ENCODE data around the gene STX8. TPM values are rescaled to one million over a fixed set of nuclear protein-coding genes. Genes with fewer than 3 reads are reported as not detected.
"Not testable (repeated sequence)": the region's sequence is repeated elsewhere in the genome, so short reads cannot be mapped to it uniquely, and the experiment has no call there.

The STX8 gene
- total RNA-seq, 4 donors from 2014 or later, result 22.0 to 67.3 (median 46.5) TPM

DNA sequence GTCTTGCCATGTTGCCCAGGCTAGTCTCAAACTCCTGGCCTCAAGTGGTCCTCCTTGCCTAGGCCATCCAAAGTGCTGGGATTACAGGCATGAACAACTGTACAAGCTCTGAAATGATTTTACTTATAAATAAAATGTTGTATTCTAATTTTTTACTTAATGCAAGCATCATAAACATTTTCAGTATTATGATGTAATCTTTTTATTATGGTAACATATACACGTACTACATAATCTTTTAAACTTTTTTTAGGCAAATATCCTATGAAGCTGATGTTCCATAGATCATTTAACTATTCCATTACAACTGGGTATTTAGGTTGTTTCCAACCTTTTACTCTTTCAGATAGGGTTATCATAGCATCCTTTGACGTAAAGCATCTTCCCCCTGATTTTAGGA is 35.9 kb upstream of the STX8 start:
- Histone ChIP-seq H3K27ac (no peak overlapping the region), H3K27me3 (no peaks in the 10 kb centered on the region), H3K4me1 (no peaks in the 10 kb centered on the region), H3K9me3 (no peaks in the 10 kb centered on the region), H3K36me3 (no peaks in the 10 kb centered on the region), H3K4me3 (no peak overlapping the region)
- intact Hi-C loops (cut with DNase I; ENCODE audit: low total_unique reads), result no loop called here
- TF ChIP-seq, protein P1, sequence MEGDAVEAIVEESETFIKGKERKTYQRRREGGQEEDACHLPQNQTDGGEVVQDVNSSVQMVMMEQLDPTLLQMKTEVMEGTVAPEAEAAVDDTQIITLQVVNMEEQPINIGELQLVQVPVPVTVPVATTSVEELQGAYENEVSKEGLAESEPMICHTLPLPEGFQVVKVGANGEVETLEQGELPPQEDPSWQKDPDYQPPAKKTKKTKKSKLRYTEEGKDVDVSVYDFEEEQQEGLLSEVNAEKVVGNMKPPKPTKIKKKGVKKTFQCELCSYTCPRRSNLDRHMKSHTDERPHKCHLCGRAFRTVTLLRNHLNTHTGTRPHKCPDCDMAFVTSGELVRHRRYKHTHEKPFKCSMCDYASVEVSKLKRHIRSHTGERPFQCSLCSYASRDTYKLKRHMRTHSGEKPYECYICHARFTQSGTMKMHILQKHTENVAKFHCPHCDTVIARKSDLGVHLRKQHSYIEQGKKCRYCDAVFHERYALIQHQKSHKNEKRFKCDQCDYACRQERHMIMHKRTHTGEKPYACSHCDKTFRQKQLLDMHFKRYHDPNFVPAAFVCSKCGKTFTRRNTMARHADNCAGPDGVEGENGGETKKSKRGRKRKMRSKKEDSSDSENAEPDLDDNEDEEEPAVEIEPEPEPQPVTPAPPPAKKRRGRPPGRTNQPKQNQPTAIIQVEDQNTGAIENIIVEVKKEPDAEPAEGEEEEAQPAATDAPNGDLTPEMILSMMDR (IDR thresholded peaks at IDR 0.05), result no peak
- no peak for TF ChIP-seq POLR2A (IDR thresholded peaks at IDR 0.05)
- DNase-seq, result no peak

DNA sequence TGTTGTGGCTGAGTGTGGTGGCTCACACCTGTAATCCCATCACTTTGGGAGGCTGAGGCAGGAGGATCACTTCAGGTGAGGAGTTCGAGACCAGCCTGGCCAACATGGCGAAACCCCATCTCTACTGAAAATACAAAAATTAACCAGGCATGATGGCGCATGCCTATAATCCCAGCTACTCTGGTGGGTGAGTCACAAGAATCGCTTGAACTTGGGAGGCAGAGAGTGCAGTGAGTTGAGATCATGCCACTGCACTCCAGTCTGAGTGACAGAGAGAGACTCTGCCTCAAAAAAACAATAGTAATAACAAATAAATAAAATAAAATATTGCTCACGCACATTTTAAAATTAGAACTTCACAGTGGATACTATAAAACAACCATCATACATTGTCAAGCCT is 31.4 kb upstream of the STX8 start:
- H3K9me3 ChIP-seq; H3K4me1 ChIP-seq; DNase-seq; H3K27ac ChIP-seq; H3K27me3 ChIP-seq; H3K4me3 ChIP-seq; intact Hi-C loops (cut with DNase I; ENCODE audit: low total_unique reads); H3K36me3 ChIP-seq: not testable (repeated sequence)

- Histone ChIP-seq H3K27me3 (no peaks in the 10 kb centered on the region), H3K4me3 (no peak overlapping the region), H3K4me1 (no peaks in the 10 kb centered on the region), H3K9me3 (no peaks in the 10 kb centered on the region), H3K27ac (no peak overlapping the region), H3K36me3 (no peaks in the 10 kb centered on the region)
- TF ChIP-seq, protein P1 (IDR thresholded peaks at IDR 0.05), result no peak
- TF ChIP-seq POLR2A (IDR thresholded peaks at IDR 0.05), result no peak
- no peak for DNase-seq
- intact Hi-C loops (cut with DNase I; ENCODE audit: low total_unique reads), result no loop called here
These were observed 30.8 kb upstream of the STX8 start for GRCh38 chr17:9606453-9606852.

- H3K36me3 ChIP-seq; H3K4me3 ChIP-seq; H3K4me1 ChIP-seq; H3K9me3 ChIP-seq; intact Hi-C loops (cut with DNase I; ENCODE audit: low total_unique reads); H3K27me3 ChIP-seq; H3K27ac ChIP-seq; DNase-seq: not testable (repeated sequence)
These were observed 29.0 kb upstream of the STX8 start for GRCh38 chr17:9604583-9604982.

DNA sequence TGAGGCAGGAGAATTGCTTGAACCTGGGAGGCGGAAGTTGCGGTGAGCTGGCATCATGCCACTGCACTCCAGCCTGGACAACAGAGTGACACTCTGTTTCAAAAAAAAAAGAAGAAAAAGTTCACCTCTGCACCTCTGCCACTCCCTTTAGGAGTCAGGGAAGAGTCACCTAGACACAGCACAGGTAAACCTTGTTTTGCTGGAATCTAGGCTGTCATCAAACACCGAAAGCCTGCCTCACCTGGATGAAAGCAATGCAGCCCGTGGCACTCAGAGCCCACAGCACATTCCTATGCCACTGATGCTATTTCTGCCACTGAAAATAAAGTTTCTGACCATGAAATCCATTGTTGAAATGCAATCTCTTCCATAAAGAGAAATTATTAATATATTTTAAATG is 23.0 kb upstream of the STX8 start:
- no peak overlapping the region for H3K4me3 ChIP-seq
- no peaks in the 10 kb centered on the region for H3K4me1 ChIP-seq
- TF ChIP-seq POLR2A (IDR thresholded peaks at IDR 0.05), result no peak
- TF ChIP-seq, protein P1 (IDR thresholded peaks at IDR 0.05), result no peak
- H3K27ac ChIP-seq, result no peak overlapping the region
- no peaks in the 10 kb centered on the region for H3K27me3 ChIP-seq
- no peaks in the 10 kb centered on the region for H3K36me3 ChIP-seq
- no peak for DNase-seq
- no peaks in the 10 kb centered on the region for H3K9me3 ChIP-seq
- intact Hi-C loops (cut with DNase I; ENCODE audit: low total_unique reads), result no loop called here

DNA sequence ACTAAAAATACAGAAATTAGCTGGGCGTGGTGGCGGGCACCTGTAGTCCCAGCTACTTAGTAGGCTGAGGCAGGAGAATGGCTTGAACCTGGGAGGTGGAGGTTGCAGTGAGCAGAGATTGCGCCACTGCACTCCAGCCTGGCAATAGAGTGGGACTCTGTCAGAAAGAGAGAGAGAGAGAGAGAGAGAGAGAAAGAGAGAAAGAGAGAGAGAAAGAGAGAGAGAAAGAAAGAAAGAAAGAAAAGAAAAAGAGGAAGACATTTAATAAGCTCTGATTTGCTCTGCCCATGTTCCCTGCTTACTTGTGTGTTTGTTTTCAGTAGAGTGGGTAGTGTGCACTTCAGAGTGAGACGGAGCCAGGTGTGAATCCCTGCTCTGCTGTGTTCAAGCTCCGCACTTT is 22.0 kb upstream of the STX8 start:
- DNase-seq, H3K4me3 ChIP-seq: not testable (repeated sequence)

DNA sequence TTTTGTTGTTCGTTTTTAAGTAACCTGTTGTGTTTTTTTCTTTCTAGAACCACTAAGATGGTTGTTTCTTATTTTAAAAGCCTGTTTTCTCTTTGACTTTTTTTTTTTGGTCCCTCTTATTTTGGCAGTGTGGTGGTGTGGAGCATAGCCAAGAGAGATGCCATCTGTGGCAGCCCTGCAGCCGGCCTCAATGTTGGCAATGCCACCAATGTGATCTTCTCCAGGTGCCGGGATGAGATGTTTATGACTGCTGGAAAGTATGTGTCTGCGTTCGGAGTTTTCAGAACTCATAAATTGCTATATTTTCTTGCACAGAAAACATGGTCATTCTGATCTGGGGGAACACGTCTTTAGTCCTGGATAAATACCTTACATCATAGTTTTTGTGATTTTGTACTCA is 18.4 kb upstream of the STX8 start:
- no peak for TF ChIP-seq POLR2A (IDR thresholded peaks at IDR 0.05)
- TF ChIP-seq, protein P1 (IDR thresholded peaks at IDR 0.05), result no peak
- intact Hi-C loops (cut with DNase I; ENCODE audit: low total_unique reads), result no loop called here
- no peaks in the 10 kb centered on the region for H3K27me3 ChIP-seq
- H3K4me1 ChIP-seq, result no peaks in the 10 kb centered on the region
- H3K36me3 ChIP-seq, result no peaks in the 10 kb centered on the region
- no peaks in the 10 kb centered on the region for H3K9me3 ChIP-seq
- no peak for DNase-seq
- H3K4me3 ChIP-seq, result no peak overlapping the region
- no peak overlapping the region for H3K27ac ChIP-seq

More for the DNA sequence above, 22.0 kb upstream of the STX8 start:
- H3K36me3 ChIP-seq; H3K27ac ChIP-seq; intact Hi-C loops (cut with DNase I; ENCODE audit: low total_unique reads); H3K27me3 ChIP-seq; H3K4me1 ChIP-seq; H3K9me3 ChIP-seq: not testable (repeated sequence)
